Measurements from ENCODE around the gene KIRREL3. TPM values are rescaled to one million over a fixed set of nuclear protein-coding genes. Genes with fewer than 3 reads are reported as not detected.

Gene KIRREL3
- total RNA-seq, 1 donor from 2014 or later: 0.09 TPM

DNA sequence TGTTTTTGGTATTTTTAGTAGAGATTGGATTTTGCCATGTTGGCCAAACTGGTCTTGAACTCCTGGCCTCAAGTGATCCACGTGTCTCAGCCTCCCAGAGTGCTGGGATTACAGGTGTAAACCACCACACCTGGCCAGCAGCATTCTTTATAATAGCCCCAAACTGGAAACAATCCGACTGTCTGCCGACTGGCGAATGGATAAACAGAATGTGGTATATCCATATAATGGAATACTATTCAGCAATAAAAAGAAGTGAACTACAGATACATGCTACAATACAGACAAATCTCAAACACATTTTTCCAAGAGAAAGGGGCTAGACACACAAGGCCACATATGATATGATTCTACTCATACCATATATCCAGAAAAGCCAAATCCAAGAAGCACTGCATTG is 493.8 kb downstream of the KIRREL3 start:
- ATAC-seq (no peak), DNase-seq (ENCODE audit: low spot score) (no peak)
- intact Hi-C loops (cut with DNase I): no loop called here

DNA sequence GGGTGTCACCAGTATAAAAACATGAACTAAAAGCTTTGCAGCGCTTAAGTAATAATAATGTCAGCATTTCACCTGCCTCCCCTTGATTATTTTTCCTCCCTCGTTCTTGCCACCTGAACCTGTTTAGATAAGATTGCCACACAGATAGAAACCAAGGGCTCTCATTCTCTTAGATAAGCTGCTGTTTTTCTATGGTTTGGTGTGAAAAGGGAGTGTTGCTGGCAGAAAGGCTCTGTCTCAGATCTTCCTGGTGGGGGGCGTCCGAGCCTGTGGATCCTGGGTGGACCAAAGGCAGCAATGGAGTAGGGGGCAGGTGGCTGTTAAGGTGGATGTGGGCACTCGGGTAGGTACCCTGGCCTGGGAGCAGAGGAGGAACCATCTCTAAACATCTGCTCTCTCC is 497.6 kb downstream of the KIRREL3 start:
- intact Hi-C loops (cut with DNase I): no loop called here
- peak; percentile 9 for DNase-seq (ENCODE audit: low spot score)
- no peak for ATAC-seq

DNA sequence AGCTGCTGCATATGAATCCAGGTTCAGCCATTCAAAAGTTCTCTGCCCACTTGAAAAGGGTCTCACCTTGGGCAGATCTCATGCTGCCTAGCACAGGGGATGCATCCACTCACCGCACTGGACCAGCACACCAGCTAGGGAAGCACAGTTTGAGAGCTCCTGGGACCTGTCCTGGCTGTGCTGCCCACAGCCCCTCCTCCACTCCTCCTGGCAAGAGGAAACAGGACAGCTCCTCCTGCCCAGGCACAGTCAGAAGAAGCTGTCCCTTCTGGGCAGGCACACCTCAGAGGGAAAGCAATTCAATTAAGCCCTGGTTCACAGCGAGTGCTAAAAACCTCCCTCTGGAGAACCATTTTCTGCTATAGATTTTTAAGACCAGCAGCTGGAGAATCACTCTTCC is 498.4 kb downstream of the KIRREL3 start:
- no peak for ATAC-seq
- peak; percentile 21 for DNase-seq (ENCODE audit: low spot score)
- intact Hi-C loops (cut with DNase I): no loop called here

DNA sequence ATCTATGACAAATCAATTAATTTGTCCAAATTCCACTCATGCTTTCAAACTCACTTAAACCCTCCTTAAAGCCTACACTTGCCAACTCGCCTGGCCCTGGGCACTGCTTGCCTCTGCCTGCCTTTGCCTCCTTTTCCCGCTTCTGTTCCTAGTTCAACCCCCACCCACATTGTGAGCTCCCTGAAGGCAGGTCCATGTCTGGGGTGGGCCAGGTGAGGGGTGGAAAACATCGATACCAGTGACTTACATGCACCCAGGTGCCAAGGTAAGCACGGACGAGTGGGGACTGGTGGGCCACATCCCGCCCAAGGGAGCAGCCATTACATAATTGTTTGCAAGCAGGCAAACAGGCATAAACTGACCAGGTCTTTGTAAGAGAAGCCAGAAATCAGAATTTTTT is 498.9 kb downstream of the KIRREL3 start:
- DNase-seq (ENCODE audit: low spot score): peak; percentile 21
- intact Hi-C loops (cut with DNase I): no loop called here

DNA sequence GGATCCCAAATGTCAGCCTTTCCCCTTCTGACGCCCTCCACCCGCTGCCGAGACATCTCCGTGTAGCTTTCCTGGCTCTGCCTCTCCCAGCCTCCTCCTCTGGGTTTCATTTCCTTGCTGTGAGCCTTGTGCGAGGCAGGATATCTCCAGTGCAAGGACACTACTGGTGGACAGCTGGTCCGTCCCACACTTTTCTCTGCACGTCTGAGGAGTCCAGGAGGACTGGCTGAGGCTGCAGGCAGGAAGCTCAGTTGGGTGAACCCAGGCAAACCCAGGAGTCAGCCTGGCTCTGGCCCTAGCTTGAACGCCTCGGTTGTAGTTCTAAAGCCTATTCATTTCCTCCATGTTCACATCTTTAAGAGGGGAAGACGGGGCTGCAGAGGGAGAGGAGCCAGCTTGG is 499.6 kb downstream of the KIRREL3 start:
- intact Hi-C loops (cut with DNase I): no loop called here
- DNase-seq (ENCODE audit: low spot score) (peak; percentile 33), ATAC-seq (no peak)

More for the DNA sequence above, 498.9 kb downstream of the KIRREL3 start:
- ATAC-seq: no peak

DNA sequence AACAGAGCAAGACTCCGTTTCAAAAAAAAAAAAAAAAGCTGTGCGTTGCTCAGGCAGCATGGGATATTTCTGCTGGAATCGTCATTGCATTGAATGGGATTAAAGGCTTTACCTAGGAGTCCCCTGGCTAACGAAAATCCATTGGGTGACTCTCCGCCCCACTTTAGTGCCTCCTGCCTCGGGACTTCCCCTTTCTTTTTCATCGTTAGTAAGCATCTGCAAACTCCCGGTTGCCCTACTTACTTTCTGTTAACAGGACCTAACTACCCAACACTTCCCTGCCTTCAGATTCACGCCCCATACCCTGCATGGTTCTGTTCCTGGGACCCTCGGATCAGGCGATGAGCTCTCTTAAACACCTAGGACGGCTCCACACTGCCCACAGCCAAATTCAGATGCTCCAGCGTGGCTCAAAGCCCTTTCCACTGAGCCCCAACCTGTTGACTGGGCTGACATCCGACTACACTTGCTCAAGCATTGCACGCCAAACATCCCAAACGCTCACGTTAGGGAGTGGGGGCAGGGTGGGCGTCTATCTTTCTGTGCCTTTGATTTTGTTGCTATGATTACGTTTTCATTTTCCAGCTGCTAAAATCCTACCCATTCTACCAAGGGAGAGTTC is 501.3 kb downstream of the KIRREL3 start:
- DNase-seq (ENCODE audit: low spot score): peak; percentile 19
- intact Hi-C loops (cut with DNase I): no loop called here
- no peak for ATAC-seq

DNA sequence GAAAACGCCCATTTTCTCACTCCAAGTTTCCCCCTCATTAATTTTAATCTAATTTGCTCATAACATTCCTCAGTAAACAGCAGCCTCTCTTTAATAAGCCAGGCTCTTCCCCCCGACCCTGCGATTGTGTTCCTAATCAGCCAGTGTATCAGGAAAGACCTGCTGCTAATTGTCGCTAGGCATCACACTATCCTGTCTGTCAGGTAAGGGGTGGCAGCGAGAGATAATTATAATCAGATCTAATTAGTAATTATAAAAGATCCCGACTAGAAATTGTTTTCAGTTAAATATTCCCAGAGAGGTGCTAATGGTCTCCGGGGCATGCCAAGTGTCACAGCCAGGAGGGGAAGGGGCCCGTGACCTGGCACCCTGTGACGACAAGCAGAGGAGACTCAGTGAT is 502.3 kb downstream of the KIRREL3 start:
- intact Hi-C loops (cut with DNase I): no loop called here
- DNase-seq (ENCODE audit: low spot score) (peak; percentile 1), ATAC-seq (no peak)

DNA sequence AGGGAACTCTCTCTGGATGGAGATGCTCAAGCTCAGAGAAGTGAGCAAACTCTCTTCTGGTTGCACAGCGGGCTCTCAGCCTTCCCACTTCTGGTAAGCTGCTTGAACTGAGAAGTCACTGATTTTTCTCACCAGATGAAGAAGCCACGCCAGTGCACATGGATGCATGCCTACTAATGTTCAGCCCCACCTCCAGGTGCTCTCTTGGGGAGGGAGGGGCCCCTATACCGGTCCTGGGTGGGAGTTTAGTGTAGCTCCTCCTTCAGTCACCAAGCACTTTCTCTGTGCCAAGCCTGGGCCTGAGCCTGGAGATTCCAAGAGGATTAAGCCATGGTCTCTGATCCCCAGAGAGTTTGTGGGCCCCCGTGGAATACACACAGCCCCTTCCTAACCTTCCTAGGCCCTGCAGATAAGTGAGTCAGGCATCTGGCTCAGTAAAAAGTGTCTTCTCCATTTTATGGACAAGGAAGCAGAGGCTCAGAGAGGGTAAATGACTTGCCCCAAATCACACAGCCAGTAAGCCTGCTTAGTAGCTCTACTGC is 502.9 kb downstream of the KIRREL3 start:
- ATAC-seq: no peak
- intact Hi-C loops (cut with DNase I): no loop called here
- peak; percentile 17 for DNase-seq (ENCODE audit: low spot score)

DNA sequence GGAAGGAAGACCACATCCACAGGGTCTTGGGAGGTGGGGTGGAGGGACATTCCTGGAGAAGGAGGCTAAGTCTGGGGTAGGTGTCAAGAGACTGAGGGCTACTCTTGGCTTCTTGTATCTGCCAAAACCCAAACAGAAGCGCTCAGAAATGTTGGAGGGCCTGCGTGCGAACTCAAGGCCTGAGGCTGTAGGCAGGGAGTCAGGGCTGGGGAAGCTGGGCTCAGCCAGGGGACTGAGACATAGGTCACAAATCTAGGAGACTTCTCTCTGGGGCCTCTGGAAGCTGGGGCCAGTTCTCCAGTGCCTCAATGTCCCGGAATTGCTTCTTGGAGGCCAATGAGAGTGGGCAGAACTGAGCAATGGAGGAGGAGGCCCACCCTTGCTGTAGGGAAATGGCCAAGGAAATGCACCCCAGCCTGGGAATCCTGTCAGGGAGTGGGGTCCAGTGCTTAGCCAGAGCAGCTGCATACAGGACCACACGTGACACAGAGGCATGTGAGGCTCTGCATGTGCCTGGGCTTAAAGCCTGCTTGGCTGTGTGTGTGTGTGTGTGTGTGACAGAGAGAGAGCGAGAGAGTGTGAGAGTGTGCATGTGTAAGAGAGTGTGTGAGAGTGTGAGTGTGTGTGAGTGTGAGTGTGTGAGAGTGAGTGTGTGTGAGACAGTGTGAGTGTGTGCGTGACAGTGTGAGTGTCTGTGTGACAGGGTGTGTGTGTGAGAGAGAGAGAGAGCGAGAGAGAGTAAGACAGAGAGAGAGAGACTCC is 503.8 kb downstream of the KIRREL3 start:
- intact Hi-C loops (cut with DNase I): no loop called here
- DNase-seq (ENCODE audit: low spot score) (peak; percentile 21), ATAC-seq (no peak)

DNA sequence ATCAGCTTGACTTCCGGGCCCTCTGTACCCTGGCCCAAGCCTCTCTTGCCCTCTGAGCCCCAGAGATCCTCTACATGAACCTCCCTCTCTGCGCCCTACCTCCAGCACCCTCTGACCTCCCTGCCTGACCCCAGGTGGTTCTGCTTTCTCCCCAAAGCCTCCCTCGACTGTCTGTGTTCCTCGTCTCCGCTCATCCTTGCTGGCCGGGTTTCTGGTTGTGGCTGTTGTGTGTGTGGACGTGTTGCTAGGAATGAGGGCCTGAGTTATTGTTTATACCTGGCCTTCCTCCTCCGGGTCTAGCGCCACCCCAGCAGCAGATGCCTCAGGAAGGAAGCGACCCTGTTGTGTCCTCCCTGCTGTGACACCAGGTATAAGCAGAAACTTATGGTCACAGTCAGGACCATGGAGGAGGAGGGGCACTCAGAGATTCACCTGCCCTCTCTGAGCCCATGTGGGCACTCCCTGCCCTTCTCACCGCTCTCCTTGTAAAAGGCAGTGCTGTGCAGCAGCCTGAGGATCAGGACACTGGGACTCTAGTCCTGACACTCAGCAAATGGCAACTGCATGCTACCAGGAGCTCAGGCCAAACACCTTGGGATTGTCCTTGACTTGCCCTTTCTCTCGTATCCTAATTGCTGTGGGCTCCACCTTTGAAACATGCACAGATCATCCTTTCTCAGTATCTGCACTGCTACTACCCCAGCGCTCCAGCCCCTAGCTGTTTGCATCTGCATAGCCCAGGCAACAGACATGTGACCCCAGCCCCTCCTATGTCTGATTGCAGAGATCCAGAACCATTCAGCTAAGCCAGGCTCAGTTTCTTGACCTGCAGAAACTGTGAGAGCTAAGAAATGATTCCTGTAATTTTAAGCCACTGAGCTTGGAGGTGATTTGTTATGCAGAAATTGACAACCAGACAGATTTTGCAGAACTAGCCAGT is 505.0 kb downstream of the KIRREL3 start:
- ATAC-seq (no peak), DNase-seq (ENCODE audit: low spot score) (peak; percentile 38)
- intact Hi-C loops (cut with DNase I): no loop called here

DNA sequence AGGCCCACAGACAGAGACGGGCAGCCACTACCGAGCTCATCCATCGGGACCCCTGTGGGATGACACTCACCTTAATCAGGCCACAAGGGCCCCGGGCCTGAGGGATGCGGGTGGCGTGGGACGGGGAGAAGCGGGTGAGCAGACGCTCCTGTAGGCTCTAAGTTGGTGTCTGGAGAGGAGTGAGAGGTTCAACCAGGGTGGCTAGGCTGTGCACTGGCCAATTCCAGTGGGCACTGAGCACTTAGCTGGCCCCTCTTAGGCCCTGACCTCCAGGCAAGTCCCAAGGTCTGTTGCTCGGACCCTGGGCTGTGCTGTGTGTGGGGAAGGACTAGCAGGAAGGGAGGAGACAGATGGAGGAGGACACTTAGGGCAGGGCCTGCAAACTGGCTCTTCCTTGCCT is 505.7 kb downstream of the KIRREL3 start:
- ATAC-seq (peak; percentile 17), DNase-seq (ENCODE audit: low spot score) (peak; percentile 38)
- intact Hi-C loops (cut with DNase I): no loop called here

DNA sequence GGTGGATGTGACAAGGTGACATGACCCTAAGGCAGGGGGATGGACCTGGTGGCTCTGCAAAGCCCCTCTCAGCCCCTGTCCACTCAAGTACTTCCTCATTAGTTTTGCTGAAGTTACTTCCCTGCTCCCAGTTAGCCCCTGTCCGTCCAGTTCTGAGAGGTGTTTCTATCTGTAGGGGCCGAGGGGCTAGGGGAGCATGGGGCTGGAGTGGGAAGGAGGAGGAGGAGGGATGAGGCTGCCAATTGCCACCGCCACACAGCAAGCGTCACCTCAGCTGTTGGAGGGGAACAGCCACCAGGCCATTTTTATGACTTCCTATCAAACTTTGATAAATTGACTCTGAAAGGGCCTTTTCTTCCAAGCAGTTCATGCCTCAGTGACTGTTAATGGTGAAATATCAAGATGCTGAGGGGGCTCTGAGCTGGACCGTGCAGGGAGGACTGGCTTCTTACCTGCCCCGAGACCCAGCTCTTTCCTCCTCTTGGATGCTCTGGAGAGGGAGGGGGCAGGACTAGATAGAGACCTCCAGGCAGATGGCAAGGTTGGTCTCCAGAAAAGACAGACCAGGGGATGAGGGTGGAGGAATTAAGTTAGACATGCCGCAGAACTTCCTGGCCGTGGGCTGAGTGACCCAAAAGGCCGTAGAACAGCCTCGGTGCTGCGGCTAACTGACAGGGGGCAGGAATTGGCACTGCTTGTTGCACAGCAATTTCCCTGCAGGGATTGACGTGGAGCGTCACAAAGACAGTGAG is 508.1 kb downstream of the KIRREL3 start:
- ATAC-seq (no peak), DNase-seq (ENCODE audit: low spot score) (peak; percentile 25)
- intact Hi-C loops (cut with DNase I): no loop called here

DNA sequence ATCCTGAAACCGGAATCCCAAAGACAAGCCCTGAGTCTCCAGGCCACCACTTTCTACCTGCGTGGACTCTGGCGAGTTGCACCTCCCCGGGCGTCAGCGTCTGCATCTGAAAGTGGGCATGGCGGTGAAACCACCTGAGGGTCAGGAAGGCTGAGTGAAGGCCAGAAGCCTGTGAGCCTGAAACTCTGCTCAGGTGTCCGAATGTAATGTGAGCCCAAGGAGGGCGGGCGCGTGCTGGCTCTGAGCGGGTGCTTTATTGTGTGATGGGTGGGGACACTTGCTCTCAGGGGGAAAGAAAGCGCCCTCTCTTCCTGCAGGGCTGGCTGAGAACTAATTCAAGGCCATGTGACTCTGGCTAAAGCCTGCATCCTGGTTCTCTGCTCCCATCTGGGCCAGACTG is 509.5 kb downstream of the KIRREL3 start:
- ATAC-seq: no peak
- intact Hi-C loops (cut with DNase I): no loop called here
- DNase-seq (ENCODE audit: low spot score): peak; percentile 45

DNA sequence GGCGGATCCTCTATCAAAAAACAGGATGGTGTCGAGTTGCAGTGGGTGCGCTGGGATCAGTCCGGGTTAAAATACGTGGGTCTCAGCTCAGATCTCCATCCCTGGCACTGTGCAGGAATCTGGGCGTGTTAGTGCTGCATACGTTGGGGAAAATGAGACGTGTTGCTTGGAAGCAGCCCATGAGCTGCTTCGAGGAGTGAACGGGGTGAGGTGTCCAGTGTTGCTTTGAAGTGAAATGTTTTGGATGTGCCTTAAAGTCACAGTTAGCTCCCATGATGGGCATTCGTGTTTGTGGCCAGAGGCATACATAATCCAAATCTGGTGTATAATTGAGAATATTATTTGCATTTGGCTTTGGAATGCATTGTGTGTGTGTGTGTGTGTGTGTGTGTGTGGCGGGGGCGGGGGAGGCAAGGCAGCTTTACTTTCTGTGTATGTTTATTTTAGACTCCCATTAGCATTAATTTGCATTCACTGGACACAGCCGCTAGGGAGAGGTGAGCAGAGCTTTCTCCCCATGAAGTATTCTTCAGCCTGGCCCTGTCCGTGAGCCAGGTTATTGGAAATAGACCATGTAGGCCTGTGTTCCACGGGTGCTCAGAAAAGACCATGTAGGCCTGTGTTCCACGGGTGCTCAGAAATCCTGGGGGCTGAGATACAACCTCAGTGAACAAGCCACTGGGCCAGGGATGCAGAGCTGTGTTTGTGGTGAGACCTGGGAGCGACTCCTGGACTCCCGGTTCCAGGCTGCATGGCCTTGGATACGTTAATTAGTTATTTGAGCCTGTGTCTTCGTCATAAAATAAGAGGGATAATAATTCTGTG is 510.5 kb downstream of the KIRREL3 start:
- intact Hi-C loops (cut with DNase I): no loop called here
- ATAC-seq (no peak), DNase-seq (ENCODE audit: low spot score) (peak; percentile 19)

DNA sequence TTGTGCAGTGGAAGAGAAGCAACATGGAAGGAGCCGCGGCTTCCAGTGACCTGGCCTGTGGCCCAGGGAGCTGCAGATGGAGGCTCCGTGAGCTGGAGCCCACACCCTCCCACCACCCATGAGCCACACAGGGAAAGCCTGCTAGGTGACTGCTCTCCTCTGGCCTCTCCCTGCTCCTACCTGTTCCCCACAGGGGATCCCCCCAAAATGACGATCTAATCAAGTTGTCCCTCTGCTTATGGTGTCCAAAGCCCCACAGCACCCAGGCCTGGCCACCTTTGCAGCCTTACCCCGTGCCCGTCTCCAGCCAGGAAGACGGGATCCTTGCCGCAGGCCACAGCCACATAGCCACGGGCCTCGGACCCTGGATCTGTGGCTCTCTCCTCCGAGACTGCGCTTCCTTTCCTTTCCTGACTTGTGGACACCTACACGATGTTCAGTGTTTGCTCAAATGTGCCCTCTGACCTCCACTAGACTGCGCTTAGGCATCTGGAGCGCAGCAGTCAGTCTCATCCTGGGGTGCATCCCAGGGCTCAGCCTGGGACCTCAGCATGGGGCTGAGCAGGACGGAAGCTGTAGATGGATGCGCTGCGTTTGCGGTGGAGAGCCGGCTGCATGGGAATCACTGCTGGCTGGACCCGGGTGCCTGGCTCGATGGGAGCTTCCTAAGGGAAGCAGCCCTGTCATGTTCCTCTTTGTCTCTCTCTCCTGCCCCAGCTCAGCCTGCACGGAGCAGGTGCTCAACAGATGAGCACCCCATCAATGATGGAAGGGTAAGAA is 511.8 kb downstream of the KIRREL3 start:
- DNase-seq (ENCODE audit: low spot score): peak; percentile 42
- intact Hi-C loops (cut with DNase I): no loop called here
- no peak for ATAC-seq

DNA sequence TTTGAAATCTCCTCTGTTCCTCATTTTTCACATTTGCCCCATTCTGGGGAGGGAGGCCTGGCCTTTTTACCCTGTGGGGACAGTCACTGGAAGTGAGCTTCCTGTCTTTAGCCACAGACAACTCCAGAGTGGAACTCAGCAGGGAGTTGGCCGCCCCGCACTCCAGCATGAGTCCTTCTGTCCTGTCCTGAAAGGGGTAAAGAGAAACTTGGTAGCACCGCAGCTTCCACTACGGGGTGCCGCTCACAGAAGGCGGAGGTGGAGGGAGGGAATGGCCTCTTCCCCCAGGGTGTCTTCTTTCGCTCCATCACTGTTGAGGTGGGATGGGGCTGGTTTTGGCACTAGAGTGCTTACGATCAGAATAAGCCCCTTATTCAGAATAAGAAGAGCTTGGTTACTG is 512.9 kb downstream of the KIRREL3 start:
- ATAC-seq (no peak), DNase-seq (ENCODE audit: low spot score) (peak; percentile 31)
- intact Hi-C loops (cut with DNase I): no loop called here

DNA sequence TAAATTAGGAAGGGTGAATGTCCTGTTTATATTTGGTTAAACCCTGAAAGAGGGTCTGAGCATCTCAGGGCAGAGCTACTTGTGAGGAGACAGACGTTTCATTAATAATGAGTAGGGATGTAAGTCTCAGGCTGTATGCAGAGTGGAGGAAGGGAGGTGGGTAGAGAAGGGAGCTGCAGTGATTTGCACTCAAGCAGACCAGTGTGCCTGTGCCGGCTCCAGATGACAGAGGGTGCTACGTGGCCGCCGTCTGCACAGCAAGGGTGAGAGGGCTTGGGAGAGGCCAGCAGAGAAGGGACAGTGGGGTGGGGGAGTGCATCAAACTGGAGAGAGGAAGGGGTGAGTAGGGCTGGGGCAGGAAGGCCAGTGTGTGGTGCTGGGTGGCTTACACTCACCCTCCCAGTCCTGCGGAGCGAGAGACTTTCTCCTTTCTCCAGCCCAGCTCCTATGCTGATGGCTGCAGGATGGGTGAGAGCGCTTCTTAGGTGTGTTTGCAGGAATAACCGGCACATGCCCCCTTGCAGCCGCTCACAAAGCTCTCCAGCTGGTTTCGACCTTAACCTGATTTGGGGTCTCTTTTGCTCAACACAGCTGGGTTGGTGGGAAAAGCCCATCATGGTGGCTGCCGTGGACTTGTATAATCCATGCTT is 514.5 kb downstream of the KIRREL3 start:
- peak; percentile 31 for DNase-seq (ENCODE audit: low spot score)
- intact Hi-C loops (cut with DNase I): no loop called here
- no peak for ATAC-seq

Data from sciatic nerve (tissue), 2 donors.